GM10266 (cell line): ENCODE results near the gene PRDM16.
"Not testable (repeated sequence)": the region's sequence is repeated elsewhere in the genome, so short reads cannot be mapped to it uniquely, and the experiment has no call there.

Experiments used
- DNase-seq: peaks from one replicate; pipeline ENCODE4 v3.0.0; 2012; ENCODE audit errors: extremely low spot score
- TF ChIP-seq, protein P1 (sequence below): IDR thresholded peaks from 2 replicates; pipeline ENCODE4 v1.5.1; 2012; ENCODE audit warnings: mild to moderate bottlenecking, low read depth; ENCODE audit not compliant: control insufficient read depth, insufficient read depth; ENCODE audit errors: missing control alignments

The PRDM16 gene

DNA sequence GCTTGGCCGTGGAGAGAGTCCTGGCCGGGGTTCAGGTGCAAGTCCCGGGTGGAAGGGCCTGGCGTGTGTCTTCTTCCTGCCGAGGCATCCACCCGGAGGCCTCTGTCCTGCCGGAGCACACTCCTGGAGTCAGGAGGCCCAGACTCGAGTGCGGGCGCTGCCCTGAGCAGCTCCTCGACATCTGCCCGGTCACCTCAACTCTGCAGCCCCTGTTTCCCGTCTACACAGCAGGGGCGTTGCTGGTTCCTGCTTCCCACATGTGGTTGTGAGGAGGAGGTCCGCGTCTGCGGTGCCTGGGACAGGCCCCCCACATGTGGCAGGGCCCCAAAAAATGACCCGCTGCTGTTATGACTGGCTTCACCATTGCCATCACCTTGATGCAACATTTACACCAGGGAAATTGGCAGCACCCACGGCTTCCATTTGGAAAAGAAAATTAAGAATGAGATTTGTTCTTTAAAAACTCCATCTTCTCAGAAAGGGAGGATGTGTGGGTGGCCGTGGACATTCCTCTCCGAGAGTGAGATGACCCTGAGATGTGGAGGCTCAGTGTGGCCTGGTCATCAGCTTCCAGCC lies 169.8 kb downstream of the PRDM16 start:
- no peak for DNase-seq
- TF ChIP-seq, protein P1, sequence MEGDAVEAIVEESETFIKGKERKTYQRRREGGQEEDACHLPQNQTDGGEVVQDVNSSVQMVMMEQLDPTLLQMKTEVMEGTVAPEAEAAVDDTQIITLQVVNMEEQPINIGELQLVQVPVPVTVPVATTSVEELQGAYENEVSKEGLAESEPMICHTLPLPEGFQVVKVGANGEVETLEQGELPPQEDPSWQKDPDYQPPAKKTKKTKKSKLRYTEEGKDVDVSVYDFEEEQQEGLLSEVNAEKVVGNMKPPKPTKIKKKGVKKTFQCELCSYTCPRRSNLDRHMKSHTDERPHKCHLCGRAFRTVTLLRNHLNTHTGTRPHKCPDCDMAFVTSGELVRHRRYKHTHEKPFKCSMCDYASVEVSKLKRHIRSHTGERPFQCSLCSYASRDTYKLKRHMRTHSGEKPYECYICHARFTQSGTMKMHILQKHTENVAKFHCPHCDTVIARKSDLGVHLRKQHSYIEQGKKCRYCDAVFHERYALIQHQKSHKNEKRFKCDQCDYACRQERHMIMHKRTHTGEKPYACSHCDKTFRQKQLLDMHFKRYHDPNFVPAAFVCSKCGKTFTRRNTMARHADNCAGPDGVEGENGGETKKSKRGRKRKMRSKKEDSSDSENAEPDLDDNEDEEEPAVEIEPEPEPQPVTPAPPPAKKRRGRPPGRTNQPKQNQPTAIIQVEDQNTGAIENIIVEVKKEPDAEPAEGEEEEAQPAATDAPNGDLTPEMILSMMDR: no peak

DNA sequence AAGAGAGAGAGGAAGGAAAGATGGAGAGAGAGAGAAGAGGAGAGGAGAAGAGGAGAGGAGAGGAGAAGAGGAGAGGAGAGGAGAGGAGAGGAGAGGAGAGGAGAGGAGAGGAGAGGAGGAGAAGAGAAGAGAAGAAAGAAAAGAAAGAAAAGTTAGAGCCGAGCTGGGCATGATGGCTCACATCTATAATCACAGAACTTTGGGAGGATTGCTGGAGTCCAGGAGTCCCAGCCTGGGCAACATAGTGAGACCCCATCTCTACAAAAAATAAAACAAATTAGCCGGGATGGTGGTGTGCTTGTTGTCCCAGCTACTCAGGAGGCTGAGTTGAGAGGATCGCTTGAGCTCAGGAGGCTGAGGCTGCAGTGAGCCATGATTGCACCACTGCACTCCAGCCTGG lies 171.0 kb downstream of the PRDM16 start:
- DNase-seq: not testable (repeated sequence)

DNA sequence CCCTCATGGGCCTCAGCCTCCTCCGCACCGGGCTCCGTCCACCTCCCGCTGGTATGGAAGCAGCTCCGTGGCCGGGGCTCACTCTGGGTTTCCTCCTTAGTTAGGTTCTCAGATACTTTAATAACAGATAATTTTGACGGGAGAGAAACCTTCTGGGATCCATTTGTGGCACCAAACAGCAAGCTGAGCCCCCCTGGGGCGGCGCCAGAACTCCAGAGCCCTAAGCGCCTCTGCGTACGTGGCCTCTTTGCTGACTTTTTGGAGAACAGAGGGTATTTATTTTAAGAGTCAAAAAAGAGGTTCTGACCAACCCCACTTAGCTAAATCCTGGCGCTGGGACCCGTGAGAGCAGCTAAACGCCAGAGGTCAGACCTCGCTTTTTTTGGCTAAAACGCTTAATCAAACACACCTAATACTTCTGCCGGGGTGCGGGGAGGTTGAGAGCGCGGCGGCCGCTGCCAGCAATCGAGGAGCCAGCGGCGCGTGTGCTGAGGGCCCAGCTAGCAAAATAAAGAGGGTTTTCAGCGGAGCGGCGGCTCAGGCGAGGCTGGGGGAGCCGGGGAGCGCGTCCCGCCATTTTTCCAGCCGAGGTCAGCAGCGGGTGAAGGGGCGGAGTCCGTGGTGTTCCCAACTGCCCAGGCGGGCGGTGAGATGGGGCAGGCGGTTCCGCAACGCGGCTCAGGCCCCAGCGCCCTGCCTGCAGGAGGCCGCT lies 171.7 kb downstream of the PRDM16 start:
- no peak for DNase-seq
- TF ChIP-seq, protein P1: no peak

DNA sequence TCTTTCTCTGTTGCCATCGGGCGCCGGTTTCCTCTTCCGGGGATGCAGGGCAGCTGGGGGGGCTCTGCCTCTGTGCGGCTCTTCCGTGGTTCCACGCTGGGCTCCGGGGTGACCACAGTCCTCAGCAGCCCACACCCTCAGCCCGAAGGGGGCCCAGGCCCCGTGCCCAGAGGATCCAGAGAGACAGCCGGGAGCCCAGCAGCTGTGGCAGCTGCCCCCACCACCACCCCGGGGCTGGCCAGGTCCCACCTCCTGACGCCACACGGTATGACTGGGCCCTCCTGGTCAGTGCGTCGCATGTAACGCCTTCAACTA lies 172.2 kb downstream of the PRDM16 start:
- TF ChIP-seq, protein P1: no peak
- DNase-seq: no peak

DNA sequence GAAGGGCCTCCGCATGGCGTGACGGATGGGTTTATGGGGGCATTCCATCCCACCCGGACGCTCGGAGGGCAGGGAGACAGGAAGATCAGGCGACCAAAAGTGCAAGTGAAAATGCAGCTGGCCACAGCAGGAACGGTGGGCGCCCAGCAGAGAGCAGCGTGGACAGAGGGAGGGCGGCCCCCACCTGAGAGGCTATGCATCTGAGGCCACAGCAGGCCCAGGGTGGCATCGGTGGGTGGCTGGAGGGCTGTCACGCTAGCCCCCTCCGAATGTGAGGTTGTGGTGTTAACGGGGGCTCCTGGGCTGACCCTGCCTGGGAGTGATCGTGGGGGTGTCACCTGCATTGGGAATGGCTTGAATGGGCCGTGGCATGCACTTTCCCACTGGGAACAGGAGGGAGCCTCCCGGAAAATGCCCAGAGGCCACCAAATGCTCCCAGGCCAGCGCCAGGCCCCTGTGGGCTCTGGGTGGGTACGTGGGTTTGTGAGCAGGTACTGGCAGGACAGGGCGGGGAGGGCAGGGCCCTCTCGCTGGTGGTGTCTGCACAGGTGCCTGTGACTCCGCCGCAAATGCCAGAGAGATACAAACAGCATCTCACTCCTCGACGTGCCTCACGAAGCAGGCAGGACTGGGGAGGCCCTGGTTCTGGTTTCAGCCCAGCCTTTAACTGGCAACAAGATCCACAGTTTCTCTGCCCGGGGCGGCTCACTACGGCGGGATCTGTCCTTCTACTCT lies 172.8 kb downstream of the PRDM16 start:
- DNase-seq: no peak

DNA sequence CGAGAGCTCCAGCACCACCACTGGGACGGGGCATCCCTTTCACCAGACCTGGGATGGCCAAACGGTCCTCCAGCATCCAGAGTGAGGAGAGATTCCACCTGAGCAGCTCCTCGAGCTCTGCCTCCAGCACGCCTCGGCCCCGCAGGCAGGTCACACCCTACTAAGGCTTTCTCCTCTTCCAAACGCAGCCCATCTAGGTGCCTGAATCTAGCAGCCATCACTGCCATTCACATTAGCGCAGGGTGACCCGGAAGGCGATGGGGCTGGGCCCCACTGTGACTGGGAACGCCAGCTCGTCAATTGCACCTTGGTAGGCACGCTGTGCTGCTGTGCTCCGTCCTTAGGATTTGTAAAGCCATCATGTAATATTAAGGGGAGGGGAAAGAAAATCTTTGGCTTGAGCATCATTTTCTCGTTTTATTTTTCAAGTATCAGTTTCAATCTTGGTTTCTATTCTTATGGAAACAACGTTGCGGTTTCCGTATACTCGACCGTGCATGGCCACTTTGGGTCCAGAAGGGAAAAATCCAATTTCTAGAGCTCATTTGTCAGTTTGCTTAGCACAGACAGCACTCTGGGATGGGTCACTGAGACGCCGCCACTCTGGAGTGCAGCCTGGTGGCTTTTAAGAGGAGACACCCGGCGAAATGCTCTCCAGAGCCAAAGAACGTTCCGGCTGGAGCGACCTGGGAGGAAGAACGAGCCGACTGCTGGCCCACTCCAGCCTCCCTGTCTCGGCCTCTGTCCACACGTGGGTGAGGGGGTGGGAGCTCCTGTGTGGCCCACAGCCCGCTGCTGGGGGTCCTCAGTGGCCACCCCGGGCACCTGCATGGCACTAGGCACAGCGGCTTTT lies 173.6 kb downstream of the PRDM16 start:
- no peak for DNase-seq
- TF ChIP-seq, protein P1: no peak

More for the DNA sequence above, 172.8 kb downstream of the PRDM16 start:
- TF ChIP-seq, protein P1: no peak

DNA sequence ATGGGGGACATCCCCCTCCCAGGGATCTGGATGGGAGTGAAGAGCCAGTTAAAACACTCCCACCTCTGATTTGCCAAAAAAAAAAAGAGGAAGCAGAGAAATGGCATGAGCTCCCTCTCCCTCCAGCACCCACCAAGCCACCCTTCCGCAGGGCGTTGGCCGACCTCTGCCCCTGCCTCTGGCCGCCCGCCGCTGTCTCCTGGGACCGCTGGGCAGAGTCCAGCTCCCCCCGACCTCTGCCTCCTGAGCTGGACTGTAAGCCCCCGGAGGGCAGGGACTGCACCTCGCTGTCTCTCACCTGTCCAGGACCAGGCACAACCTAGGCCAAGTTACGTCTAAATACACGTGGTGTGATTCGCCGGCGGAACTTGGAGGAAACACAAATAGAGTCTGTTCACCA lies 174.3 kb downstream of the PRDM16 start:
- no peak for DNase-seq
- TF ChIP-seq, protein P1: no peak
